ENCODE measurements around the gene SLC34A1.

DNA sequence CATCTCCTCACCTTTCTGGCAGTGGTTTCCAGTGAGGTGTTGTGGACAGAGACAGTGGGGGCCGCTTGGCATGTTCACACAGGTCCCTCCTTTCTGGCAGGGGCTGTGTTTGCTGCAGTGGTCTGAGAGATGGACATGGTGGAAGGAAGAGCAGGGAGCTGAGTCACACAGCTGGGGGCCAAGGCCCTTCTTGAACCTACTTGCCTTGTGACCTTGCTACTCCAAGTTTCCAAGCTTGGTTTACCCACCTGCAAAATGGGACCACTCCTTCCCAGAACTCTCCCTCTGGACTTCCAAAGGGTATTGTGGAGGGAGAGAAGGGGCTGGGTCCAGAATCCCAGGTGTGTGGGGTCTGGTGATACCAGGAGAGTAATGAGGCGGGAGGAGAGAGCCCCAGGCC lies 21.1 kb downstream of the SLC34A1 start:
- TF ChIP-seq, protein P1, sequence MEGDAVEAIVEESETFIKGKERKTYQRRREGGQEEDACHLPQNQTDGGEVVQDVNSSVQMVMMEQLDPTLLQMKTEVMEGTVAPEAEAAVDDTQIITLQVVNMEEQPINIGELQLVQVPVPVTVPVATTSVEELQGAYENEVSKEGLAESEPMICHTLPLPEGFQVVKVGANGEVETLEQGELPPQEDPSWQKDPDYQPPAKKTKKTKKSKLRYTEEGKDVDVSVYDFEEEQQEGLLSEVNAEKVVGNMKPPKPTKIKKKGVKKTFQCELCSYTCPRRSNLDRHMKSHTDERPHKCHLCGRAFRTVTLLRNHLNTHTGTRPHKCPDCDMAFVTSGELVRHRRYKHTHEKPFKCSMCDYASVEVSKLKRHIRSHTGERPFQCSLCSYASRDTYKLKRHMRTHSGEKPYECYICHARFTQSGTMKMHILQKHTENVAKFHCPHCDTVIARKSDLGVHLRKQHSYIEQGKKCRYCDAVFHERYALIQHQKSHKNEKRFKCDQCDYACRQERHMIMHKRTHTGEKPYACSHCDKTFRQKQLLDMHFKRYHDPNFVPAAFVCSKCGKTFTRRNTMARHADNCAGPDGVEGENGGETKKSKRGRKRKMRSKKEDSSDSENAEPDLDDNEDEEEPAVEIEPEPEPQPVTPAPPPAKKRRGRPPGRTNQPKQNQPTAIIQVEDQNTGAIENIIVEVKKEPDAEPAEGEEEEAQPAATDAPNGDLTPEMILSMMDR (conservative IDR thresholded peaks at IDR 0.05; ENCODE audit: low read depth, low read length): no peak
- no peak for TF ChIP-seq CEBPB (IDR thresholded peaks at IDR 0.05; ENCODE audit: low read depth, low read length)

Data from IMR-90 (cell line).